Neural cell (in vitro differentiated cells): Measurements from ENCODE around the gene CD151. TPM values are rescaled to one million over a fixed set of nuclear protein-coding genes. Genes with fewer than 3 reads are reported as not detected.

Experiments
- H2AFZ ChIP-seq: fragments of 200-600, 300-800 bp; sonication (generic), shearing (Covaris generic); 2 replicates; pipeline ENCODE4 v1.6.0; 2014; ENCODE audit warnings: low read depth, mild to moderate bottlenecking, antibody characterized with exemption, low read length, moderate library complexity
- H3F3A ChIP-seq: fragments of 200-600 bp; shearing (Covaris generic); 2 replicates; pipeline ENCODE4 v1.6.1; 2016; ENCODE audit warnings: mild to moderate bottlenecking, moderate library complexity, mixed read lengths, antibody characterized with exemption, low read length; ENCODE audit not compliant: insufficient read depth, poor library complexity, severe bottlenecking
- H3K27ac ChIP-seq: fragments of 200-600, 300-800 bp; sonication (generic), shearing (Covaris generic); 2 replicates; pipeline ENCODE4 v1.5.1; 2014; ENCODE audit warnings: mild to moderate bottlenecking, low read length, moderate library complexity
- H3K27me3 ChIP-seq: fragments of 300-800, 200-600 bp; sonication (generic), shearing (Covaris generic); 2 replicates; pipeline ENCODE4 v1.6.0; 2014; ENCODE audit warnings: mild to moderate bottlenecking, low read depth, low read length, moderate library complexity; ENCODE audit not compliant: insufficient read depth
- H3K36me3 ChIP-seq: fragments of 300-800, 200-600 bp; sonication (generic), shearing (Covaris generic); 2 replicates; pipeline ENCODE4 v1.5.1; 2014; ENCODE audit warnings: mild to moderate bottlenecking, antibody characterized with exemption, low read length, moderate library complexity; ENCODE audit not compliant: insufficient read depth
- H3K4me2 ChIP-seq: fragments of 300-800, 200-600 bp; sonication (generic), shearing (Covaris generic); 2 replicates; pipeline ENCODE4 v1.6.0; 2014; ENCODE audit warnings: mild to moderate bottlenecking, low read length
- H3K4me3 ChIP-seq: fragments of 300-800, 200-600 bp; sonication (generic), shearing (Covaris generic); 2 replicates; pipeline ENCODE4 v1.5.1; 2014; ENCODE audit warnings: mild to moderate bottlenecking, low read length, moderate library complexity
- H3K79me2 ChIP-seq: fragments of 200-600 bp; shearing (Covaris generic); replicated peaks from 2 replicates; pipeline ENCODE4 v1.6.0; 2014; ENCODE audit warnings: mild to moderate bottlenecking, low read length, moderate library complexity; ENCODE audit not compliant: insufficient read depth
- H3K9ac ChIP-seq: fragments of 300-800, 200-600 bp; sonication (generic), shearing (Covaris generic); 2 replicates; pipeline ENCODE4 v1.6.1; 2016; ENCODE audit warnings: mild to moderate bottlenecking, low read length, mixed read lengths
- H3K9me2 ChIP-seq: fragments of 200-600 bp; shearing (Covaris generic); 2 replicates; pipeline ENCODE4 v1.6.1; 2016; ENCODE audit warnings: mild to moderate bottlenecking, low read length, mixed read lengths; ENCODE audit not compliant: insufficient read depth
- H3K9me3 ChIP-seq: fragments of 200-600, 300-800 bp; sonication (generic), shearing (Covaris generic); 2 replicates; pipeline ENCODE4 v1.6.1; 2016; ENCODE audit warnings: mild to moderate bottlenecking, mixed run types, low read length, moderate library complexity, mixed read lengths
- H4K20me1 ChIP-seq: fragments of 200-600 bp; shearing (Covaris generic); 2 replicates; pipeline ENCODE4 v1.6.1; 2016; ENCODE audit warnings: mild to moderate bottlenecking, mixed run types; ENCODE audit not compliant: insufficient read depth
- EP300 ChIP-seq: fragments of 450-650 bp; conservative IDR thresholded peaks from 2 replicates; pipeline ENCODE4 v1.6.1; 2014; ENCODE audit warnings: antibody characterized with exemption, mild to moderate bottlenecking, moderate library complexity; ENCODE audit not compliant: poor library complexity, severe bottlenecking
- EZH2 ChIP-seq: fragments of 200-600, 300-800 bp; shearing (Covaris generic), sonication (generic); IDR thresholded peaks from 2 replicates; pipeline ENCODE4 v1.6.1; 2014; ENCODE audit warnings: antibody characterized with exemption, low read length, borderline replicate concordance, mild to moderate bottlenecking; ENCODE audit not compliant: insufficient read depth, poor library complexity, severe bottlenecking
- MXI1 ChIP-seq: fragments of 450-650 bp; conservative IDR thresholded peaks from 2 replicates; pipeline ENCODE4 v1.6.1; 2014; ENCODE audit warnings: antibody characterized with exemption, mild to moderate bottlenecking; ENCODE audit not compliant: poor library complexity, severe bottlenecking
- POLR2AphosphoS5 ChIP-seq: IDR thresholded peaks from 2 replicates; pipeline ENCODE4 v1.6.1; 2012
- RAD21 ChIP-seq: fragments of 450-650 bp; conservative IDR thresholded peaks from 2 replicates; pipeline ENCODE4 v1.6.1; 2014; ENCODE audit warnings: antibody characterized with exemption, mild to moderate bottlenecking, moderate library complexity
- SMC3 ChIP-seq: fragments of 450-650 bp; conservative IDR thresholded peaks from 2 replicates; pipeline ENCODE4 v1.6.1; 2014; ENCODE audit warnings: antibody characterized with exemption, mild to moderate bottlenecking, moderate library complexity; ENCODE audit not compliant: poor library complexity
- TAF1 ChIP-seq: IDR thresholded peaks from 2 replicates; pipeline ENCODE4 v1.6.1; 2012; ENCODE audit warnings: low read depth
- polyA plus RNA-seq: library from polyadenylated mRNA; depleted of rRNA; stranded (reverse); fragments of >200 nt; gene quantifications from 2 replicates; pipeline ENCODE4 v1.2.3, GENCODE V29; 2014
- TF ChIP-seq, protein P1 (sequence below): fragments of 450-650 bp; IDR thresholded peaks from 2 replicates; pipeline ENCODE4 v1.5.1; 2014; ENCODE audit warnings: antibody characterized with exemption, mild to moderate bottlenecking, moderate library complexity; ENCODE audit not compliant: poor library complexity, severe bottlenecking
- TF ChIP-seq, protein P2 (sequence below): IDR thresholded peaks from 2 replicates; pipeline ENCODE4 v1.6.1; 2012; ENCODE audit warnings: borderline replicate concordance

Gene CD151
- polyA plus RNA-seq, 1 donor from 2014 or later, result 70.8 TPM

DNA sequence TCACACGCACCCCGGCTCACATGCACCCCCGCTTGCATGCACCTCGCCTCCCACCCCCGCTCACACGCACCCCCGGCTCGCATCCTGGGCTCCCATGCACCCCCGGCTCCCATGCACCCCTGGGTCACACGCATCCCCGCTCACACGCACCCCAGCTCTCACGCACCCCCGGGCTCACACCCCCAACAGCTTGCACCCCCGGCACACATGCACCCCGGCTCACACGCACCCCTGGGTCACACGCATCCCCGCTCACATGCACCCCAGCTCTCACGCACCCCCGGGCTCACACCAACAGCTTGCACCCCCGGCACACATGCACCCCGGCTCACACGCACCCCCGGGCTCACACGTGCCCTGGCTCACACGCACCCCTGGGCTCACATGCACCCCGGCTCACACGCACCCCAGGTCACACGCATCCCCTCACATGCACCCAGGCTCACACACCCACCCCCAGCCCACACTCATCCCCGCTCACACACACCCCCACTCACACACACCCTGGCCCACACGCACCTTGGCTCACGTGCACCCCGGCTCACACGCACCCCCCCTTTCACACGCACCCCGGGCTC, 26.1 kb downstream of the CD151 start:
- Histone ChIP-seq H3K9ac (no peak overlapping the region), H2AFZ (no peak overlapping the region), H3K9me3 (no peaks in the 10 kb centered on the region), H3K4me2 (no peak overlapping the region), H3F3A (no peaks in the 10 kb centered on the region), H3K27ac (no peak overlapping the region), H3K79me2 (no peaks in the 10 kb centered on the region), H4K20me1 (no peaks in the 10 kb centered on the region), H3K9me2 (no peaks in the 10 kb centered on the region), H3K4me3 (no peak overlapping the region), H3K27me3 (no peaks in the 10 kb centered on the region), H3K36me3 (no peaks in the 10 kb centered on the region)
- TF ChIP-seq POLR2AphosphoS5, result no peak
- no peak for TF ChIP-seq RAD21
- TF ChIP-seq, protein P1, sequence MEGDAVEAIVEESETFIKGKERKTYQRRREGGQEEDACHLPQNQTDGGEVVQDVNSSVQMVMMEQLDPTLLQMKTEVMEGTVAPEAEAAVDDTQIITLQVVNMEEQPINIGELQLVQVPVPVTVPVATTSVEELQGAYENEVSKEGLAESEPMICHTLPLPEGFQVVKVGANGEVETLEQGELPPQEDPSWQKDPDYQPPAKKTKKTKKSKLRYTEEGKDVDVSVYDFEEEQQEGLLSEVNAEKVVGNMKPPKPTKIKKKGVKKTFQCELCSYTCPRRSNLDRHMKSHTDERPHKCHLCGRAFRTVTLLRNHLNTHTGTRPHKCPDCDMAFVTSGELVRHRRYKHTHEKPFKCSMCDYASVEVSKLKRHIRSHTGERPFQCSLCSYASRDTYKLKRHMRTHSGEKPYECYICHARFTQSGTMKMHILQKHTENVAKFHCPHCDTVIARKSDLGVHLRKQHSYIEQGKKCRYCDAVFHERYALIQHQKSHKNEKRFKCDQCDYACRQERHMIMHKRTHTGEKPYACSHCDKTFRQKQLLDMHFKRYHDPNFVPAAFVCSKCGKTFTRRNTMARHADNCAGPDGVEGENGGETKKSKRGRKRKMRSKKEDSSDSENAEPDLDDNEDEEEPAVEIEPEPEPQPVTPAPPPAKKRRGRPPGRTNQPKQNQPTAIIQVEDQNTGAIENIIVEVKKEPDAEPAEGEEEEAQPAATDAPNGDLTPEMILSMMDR, result no peak
- TF ChIP-seq, protein P2, sequence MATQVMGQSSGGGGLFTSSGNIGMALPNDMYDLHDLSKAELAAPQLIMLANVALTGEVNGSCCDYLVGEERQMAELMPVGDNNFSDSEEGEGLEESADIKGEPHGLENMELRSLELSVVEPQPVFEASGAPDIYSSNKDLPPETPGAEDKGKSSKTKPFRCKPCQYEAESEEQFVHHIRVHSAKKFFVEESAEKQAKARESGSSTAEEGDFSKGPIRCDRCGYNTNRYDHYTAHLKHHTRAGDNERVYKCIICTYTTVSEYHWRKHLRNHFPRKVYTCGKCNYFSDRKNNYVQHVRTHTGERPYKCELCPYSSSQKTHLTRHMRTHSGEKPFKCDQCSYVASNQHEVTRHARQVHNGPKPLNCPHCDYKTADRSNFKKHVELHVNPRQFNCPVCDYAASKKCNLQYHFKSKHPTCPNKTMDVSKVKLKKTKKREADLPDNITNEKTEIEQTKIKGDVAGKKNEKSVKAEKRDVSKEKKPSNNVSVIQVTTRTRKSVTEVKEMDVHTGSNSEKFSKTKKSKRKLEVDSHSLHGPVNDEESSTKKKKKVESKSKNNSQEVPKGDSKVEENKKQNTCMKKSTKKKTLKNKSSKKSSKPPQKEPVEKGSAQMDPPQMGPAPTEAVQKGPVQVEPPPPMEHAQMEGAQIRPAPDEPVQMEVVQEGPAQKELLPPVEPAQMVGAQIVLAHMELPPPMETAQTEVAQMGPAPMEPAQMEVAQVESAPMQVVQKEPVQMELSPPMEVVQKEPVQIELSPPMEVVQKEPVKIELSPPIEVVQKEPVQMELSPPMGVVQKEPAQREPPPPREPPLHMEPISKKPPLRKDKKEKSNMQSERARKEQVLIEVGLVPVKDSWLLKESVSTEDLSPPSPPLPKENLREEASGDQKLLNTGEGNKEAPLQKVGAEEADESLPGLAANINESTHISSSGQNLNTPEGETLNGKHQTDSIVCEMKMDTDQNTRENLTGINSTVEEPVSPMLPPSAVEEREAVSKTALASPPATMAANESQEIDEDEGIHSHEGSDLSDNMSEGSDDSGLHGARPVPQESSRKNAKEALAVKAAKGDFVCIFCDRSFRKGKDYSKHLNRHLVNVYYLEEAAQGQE, result no peak
- no peak for TF ChIP-seq MXI1
- TF ChIP-seq EZH2, result no peak
- TF ChIP-seq EP300, result no peak
- no peak for TF ChIP-seq TAF1
- TF ChIP-seq SMC3, result no peak

- Histone ChIP-seq H3F3A (no peaks in the 10 kb centered on the region), H3K27ac (no peak overlapping the region), H3K36me3 (no peaks in the 10 kb centered on the region), H3K9ac (no peak overlapping the region), H4K20me1 (no peaks in the 10 kb centered on the region), H3K9me2 (no peaks in the 10 kb centered on the region), H3K27me3 (no peaks in the 10 kb centered on the region), H2AFZ (no peak overlapping the region), H3K9me3 (no peaks in the 10 kb centered on the region), H3K79me2 (no peaks in the 10 kb centered on the region), H3K4me2 (no peak overlapping the region), H3K4me3 (no peak overlapping the region)
- TF ChIP-seq, protein P2, result no peak
- TF ChIP-seq EP300 (no peak), SMC3 (no peak), EZH2 (no peak), TAF1 (no peak), RAD21 (no peak), MXI1 (no peak), POLR2AphosphoS5 (no peak)
- TF ChIP-seq, protein P1, result no peak
Observed at GRCh38 chr11:859394-860131, 26.8 kb downstream of the CD151 start.
